LoVo (cell line): Measurements from ENCODE around the gene TEX19.
"Not testable (repeated sequence)": the region's sequence is repeated elsewhere in the genome, so short reads cannot be mapped to it uniquely, and the experiment has no call there.

Experiments used
- DNase-seq: peaks from one replicate; pipeline ENCODE4 v3.0.0-alpha.2; 2016; ENCODE audit warnings: low spot score

TEX19 gene

GRCh38 chr17:82338858-82339633, 20.0 kb upstream of the TEX19 start:
- DNase-seq: peak; percentile 81

- no peak for DNase-seq
These were observed 19.1 kb upstream of the TEX19 start for GRCh38 chr17:82339634-82340580.

DNA sequence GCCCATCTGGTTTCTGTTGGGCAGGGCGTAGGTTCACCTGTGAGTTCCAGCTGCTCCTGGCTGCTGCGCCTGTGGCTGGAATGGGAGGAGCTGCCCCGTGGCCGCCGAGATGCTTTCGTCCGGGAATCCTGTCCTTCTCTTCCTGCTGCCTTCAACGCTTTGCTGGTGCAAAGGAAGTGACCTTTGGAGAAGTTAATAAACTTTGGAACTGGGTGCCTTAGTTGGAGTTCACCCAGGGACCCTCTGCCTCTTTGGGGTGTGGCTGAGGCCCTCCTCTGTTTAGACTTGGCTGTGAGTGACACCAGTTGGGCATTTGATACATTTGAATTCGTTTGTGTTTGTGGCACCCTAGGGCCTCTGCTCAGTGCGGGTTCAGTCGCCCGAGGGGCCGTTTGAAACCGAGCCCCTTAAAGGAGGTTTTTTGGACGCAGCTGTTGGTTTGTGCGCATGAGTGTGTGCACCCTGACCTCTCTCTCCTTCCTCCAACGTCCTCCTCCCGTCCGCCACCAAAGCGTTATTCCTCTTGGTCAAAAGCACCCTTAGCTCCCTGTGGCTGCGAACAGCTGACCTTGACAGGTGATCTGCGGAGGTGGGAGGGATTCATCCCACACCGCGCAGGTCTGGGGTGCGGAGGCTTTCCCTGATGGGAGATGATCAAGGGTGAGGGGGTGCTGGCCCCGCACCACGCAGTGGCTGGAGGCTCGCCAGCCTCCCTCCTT, 16.5 kb upstream of the TEX19 start:
- no peak for DNase-seq

DNA sequence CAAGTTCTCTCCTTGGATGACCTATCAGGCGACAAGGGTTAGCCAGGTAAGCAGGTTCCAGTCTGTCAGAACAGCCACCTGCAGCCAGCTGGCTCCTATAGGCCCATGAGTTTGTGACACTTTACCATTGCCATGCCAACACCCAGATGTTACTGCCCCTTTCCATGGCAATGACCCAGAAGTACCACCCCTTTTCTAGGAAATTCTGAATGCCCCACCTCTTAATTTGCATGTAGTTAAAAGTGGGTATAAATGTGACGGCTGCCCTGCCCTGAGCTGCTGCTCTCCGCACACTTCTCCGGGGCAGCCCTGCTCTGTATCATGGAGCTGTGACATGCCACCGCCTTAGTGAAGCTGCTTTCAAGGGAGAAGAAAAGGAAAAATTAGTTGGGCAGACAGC, 15.5 kb upstream of the TEX19 start:
- no peak for DNase-seq

GRCh38 chr17:82344175-82344907, 14.7 kb upstream of the TEX19 start:
- no peak for DNase-seq

DNA sequence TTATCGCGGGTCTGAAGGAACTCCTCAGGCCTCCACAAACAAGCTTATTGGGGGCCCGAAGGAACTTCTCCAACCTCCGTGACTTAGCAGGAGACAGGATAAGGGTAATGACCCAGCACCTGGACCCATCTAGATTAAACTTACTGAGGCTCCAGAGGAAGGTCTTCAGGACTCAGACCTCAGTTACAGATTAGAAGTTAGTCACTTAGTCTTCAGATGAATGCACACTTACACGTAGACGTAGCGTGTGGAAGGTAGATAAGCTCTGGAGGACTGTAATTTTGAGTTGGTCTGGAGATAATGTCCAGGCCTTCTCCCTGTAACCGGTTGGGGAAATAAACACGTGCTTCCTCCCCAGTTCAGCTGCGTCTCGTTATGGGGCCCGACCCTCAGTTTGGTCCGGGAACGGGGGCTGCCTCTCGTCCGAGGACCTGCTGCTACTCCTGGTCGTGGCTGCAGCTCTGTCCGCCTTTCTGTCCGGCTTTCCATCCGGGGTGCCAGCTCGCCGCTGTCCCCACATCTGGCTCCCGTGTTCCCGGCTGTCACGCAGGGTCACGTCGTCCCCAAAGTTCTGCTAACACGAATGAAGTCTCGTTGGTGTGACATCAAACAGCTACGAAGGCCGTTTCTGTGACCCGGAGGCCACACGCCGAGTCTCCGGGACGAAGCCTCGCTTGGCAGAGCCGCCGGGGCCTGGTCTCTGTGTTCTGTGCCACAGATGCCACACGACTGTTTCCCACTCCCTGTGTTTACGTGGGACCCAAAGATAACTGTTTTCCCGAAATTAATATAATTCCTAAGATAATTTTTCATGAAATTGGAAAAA, 13.7 kb upstream of the TEX19 start:
- DNase-seq: no peak

DNA sequence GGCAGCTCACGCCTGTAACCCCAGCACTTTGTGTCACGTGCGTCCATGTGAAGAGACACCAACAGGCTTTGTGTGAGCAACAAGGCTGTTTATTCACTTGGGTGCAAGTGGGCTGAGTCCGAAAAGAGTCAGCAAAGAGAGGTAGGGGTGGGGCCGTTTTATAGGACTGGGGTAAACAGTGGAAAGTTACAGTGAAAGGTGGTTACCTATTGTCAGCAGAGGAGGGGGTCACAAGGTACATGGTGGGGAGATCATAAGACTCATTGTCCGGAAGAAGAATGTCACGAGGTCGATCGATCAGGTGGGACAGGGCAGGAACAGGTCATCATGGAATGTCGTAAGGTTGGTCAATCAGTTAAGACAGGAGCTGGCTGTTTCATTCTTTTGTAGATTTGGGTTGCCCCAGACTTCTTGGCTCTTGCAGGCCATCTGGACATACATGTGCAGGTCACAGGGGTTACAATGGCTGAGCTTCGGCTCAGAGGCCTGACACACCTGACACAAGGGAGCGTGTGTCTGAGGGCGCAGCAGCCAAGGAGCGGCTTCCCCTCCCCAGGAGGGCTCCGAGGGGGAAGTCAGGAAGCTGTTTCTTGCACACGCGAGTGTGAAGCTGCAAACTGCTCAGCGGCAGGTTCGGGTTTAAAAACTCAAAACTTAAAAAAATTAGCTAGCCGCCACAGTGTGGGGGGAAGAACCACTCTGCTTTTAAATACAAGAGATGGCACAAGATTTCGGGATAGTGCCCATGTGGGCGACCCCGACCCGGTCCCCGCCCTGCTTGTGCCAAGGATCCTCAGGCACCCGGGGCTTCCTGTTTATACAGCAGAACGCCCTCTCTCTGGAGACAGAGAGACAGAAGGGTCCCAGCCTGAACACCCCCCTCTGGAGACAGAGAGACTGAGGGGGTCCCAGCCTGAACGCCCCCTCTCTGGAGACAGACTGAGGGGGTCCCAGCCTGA, 12.4 kb upstream of the TEX19 start:
- no peak for DNase-seq

DNA sequence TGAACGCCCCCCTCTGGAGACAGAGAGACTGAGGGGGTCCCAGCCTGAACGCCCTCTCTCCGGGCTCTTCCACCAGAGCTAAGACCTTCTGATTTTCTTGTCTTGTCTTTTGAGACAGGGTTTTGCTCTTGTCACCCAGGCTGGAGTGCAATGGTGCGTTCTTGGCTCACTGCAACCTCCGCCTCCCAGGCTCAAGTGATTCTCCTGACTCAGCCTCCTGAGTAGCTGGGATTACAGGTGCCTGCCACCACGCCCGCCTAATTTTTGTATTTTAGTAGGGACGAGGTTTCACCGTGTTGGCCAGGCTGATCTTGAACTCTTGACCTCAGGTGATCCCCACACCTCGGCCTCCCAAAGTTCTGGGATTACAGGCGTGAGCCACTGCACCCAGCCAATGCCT, 11.1 kb upstream of the TEX19 start:
- not testable (repeated sequence) for DNase-seq

- DNase-seq: no peak
These were observed 10.6 kb upstream of the TEX19 start for GRCh38 chr17:82348434-82348833.

- DNase-seq: no peak
These were observed 10.2 kb upstream of the TEX19 start for GRCh38 chr17:82348866-82349265.

- no peak for DNase-seq
These were observed 9.8 kb upstream of the TEX19 start for GRCh38 chr17:82349287-82349701.

GRCh38 chr17:82350182-82351030, 8.6 kb upstream of the TEX19 start:
- no peak for DNase-seq

GRCh38 chr17:82351254-82351712, 7.8 kb upstream of the TEX19 start:
- no peak for DNase-seq

DNA sequence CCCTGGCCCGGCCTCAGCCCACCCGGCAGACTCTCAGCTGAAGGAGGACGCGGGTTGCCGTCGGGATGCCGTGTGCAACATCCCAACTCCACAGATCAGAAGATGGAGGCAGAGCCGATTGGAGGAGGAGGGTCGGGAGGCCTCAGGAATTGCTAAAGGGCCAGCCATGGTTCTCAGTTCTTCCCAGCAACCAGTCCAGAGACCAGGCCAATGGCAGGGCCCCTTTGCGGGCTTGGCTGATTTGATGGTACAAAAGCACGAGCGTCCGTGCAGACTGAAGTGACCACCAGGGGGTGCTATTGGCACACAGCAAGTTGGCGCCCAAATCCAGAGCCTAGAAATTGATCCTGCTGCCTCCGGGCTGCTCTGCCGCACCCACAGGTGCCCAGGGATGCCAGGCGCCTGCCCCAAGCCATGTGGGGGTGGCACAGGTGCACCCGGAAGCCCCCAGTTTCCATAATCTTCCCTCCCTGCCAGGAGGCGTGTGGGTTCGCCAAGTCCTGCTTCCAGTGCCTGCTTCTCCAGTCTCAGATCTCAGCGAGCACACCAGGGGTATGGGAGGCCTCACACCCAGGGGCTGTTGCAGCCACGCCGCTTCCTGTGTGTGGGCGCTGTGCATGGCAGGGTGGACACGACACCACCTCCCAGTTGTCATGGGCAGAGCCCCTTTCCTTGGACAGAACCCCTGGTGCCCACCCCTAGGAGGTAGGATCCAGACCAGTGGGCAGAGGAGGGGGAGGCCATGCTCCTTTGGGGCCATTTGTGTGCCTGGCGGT, 7.1 kb upstream of the TEX19 start:
- peak; percentile 79 for DNase-seq

DNA sequence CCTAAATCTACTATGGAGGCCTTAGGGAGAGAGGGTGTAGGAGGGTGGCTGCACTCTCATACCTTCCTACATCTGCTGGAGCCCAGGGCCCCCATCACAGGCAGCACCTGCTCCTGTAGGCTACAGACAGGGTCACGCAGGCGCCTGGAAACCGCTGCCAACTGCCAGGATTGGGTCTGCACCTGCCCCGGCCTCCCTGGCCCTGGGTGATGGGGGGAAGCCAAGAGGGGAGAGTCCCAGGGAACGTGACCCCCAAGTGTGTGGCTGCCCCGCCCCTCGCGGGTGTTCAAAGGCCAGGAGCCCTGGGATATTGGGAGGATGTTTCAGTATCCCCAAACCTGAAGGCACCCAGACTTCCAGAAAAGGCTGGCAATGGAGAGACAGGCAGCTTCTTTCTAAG, 5.6 kb upstream of the TEX19 start:
- no peak for DNase-seq

- DNase-seq: no peak
These were observed 4.2 kb upstream of the TEX19 start for GRCh38 chr17:82354804-82355308.

- DNase-seq: peak; percentile 55
These were observed 3.1 kb upstream of the TEX19 start for GRCh38 chr17:82355770-82356427.
